ENCODE data around the gene MACROD2.

DNA sequence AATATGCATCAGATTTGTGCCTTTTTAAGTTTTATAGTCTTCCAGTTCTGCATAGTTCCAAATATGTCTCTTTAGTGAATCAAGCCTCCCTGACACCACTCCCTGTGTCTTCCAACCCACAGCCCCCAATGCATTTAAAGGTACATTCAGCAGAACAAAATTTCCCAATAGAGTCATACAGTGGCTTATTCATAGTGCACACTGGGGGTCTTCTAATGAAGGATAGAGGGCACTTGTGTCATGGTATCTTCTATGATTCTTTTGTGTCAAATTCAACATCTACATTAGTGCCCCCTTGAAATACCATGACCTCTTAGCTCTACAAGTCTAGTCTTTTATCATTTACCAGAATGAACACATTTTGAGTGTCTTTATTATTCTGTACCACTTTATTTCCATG is 308.3 kb downstream of the MACROD2 start:
- TF ChIP-seq EP300 (IDR thresholded peaks at IDR 0.05) (no peak), POLR2A (IDR thresholded peaks at IDR 0.05) (no peak)
- TF ChIP-seq, protein P1, sequence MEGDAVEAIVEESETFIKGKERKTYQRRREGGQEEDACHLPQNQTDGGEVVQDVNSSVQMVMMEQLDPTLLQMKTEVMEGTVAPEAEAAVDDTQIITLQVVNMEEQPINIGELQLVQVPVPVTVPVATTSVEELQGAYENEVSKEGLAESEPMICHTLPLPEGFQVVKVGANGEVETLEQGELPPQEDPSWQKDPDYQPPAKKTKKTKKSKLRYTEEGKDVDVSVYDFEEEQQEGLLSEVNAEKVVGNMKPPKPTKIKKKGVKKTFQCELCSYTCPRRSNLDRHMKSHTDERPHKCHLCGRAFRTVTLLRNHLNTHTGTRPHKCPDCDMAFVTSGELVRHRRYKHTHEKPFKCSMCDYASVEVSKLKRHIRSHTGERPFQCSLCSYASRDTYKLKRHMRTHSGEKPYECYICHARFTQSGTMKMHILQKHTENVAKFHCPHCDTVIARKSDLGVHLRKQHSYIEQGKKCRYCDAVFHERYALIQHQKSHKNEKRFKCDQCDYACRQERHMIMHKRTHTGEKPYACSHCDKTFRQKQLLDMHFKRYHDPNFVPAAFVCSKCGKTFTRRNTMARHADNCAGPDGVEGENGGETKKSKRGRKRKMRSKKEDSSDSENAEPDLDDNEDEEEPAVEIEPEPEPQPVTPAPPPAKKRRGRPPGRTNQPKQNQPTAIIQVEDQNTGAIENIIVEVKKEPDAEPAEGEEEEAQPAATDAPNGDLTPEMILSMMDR (IDR thresholded peaks at IDR 0.05): no peak

All from tibial nerve (tissue), 4 donors.